Measurements from ENCODE around the gene LILRA6.
"Not testable (repeated sequence)": the region's sequence is repeated elsewhere in the genome, so short reads cannot be mapped to it uniquely, and the experiment has no call there.

Gene LILRA6

GRCh38 chr19:54242646-54243045 lies at the start of gene LILRA6:
Gene LILRA6, minus strand, starts transcription at chr19:54242790.
- not testable (repeated sequence) for DNase-seq

- not testable (repeated sequence) for DNase-seq
These were observed 46.6 kb upstream of the LILRA6 start for GRCh38 chr19:54289160-54289559.

GRCh38 chr19:54287456-54287855 lies 44.9 kb upstream of the LILRA6 start:
- DNase-seq: no peak

- DNase-seq: not testable (repeated sequence)
These were observed 43.7 kb upstream of the LILRA6 start for GRCh38 chr19:54286283-54286682.

- not testable (repeated sequence) for DNase-seq
These were observed 43.0 kb upstream of the LILRA6 start for GRCh38 chr19:54285427-54286056.

GRCh38 chr19:54282686-54283470 lies 40.3 kb upstream of the LILRA6 start:
- DNase-seq: no peak

GRCh38 chr19:54281729-54282075 lies 39.1 kb upstream of the LILRA6 start:
- not testable (repeated sequence) for DNase-seq

GRCh38 chr19:54281007-54281728 lies 38.6 kb upstream of the LILRA6 start, which contains the start of gene LILRB2:
Gene LILRB2, minus strand, starts transcription at chr19:54281110. Its CDS starts 614 bp downstream, at chr19:54280496.
- DNase-seq: no peak

- DNase-seq: not testable (repeated sequence)
These were observed 37.9 kb upstream of the LILRA6 start for GRCh38 chr19:54280441-54280840.

GRCh38 chr19:54280025-54280424 lies 37.4 kb upstream of the LILRA6 start:
- not testable (repeated sequence) for DNase-seq

GRCh38 chr19:54279406-54279962 lies 36.9 kb upstream of the LILRA6 start:
- no peak for DNase-seq

- not testable (repeated sequence) for DNase-seq
These were observed 36.1 kb upstream of the LILRA6 start for GRCh38 chr19:54278571-54279195.

GRCh38 chr19:54278056-54278455 lies 35.5 kb upstream of the LILRA6 start:
- not testable (repeated sequence) for DNase-seq

- DNase-seq: not testable (repeated sequence)
These were observed 34.6 kb upstream of the LILRA6 start for GRCh38 chr19:54277111-54277615.

- no peak for DNase-seq
These were observed 33.4 kb upstream of the LILRA6 start for GRCh38 chr19:54275951-54276350.

- DNase-seq: not testable (repeated sequence)
These were observed 31.9 kb upstream of the LILRA6 start for GRCh38 chr19:54274516-54274915.

- DNase-seq: no peak
These were observed 31.2 kb upstream of the LILRA6 start for GRCh38 chr19:54273821-54274220.

GRCh38 chr19:54272181-54272580 lies 29.6 kb upstream of the LILRA6 start:
- DNase-seq: not testable (repeated sequence)

- DNase-seq: not testable (repeated sequence)
These were observed 29.0 kb upstream of the LILRA6 start for GRCh38 chr19:54271587-54271986.

- no peak for DNase-seq
These were observed 28.5 kb upstream of the LILRA6 start for GRCh38 chr19:54271106-54271505.

GRCh38 chr19:54268936-54269335 lies 26.3 kb upstream of the LILRA6 start:
- DNase-seq: no peak

GRCh38 chr19:54266133-54266532 lies 23.5 kb upstream of the LILRA6 start:
- peak; percentile 71 for DNase-seq
